ENCODE data around the gene RNF175.

DNA sequence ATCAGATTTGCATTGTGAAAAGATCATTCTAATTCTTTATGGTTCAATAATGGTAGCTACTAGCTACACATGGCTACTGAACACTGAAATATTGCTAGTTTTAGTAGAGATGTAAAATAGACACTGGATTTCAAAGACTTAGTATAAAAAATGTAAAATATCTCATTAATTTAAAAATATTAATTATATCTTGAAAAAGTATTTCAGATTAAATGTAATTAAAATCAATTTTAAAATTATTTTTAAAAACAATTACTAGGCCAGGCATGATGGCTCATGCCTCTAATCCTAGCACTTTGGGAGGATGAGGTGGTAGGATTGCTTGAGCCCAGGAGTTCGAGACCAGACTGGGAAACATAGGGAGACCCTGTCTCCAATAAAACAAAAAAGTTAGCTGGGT lies 96.2 kb downstream of the RNF175 start:
- TF ChIP-seq, protein P1, sequence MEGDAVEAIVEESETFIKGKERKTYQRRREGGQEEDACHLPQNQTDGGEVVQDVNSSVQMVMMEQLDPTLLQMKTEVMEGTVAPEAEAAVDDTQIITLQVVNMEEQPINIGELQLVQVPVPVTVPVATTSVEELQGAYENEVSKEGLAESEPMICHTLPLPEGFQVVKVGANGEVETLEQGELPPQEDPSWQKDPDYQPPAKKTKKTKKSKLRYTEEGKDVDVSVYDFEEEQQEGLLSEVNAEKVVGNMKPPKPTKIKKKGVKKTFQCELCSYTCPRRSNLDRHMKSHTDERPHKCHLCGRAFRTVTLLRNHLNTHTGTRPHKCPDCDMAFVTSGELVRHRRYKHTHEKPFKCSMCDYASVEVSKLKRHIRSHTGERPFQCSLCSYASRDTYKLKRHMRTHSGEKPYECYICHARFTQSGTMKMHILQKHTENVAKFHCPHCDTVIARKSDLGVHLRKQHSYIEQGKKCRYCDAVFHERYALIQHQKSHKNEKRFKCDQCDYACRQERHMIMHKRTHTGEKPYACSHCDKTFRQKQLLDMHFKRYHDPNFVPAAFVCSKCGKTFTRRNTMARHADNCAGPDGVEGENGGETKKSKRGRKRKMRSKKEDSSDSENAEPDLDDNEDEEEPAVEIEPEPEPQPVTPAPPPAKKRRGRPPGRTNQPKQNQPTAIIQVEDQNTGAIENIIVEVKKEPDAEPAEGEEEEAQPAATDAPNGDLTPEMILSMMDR (IDR thresholded peaks at IDR 0.05) = no peak
- TF ChIP-seq POLR2AphosphoS5 (IDR thresholded peaks at IDR 0.05) (no peak), POLR2A (IDR thresholded peaks at IDR 0.05) (no peak)
